MM.1S (cell line): Measurements from ENCODE around the gene SHISA6.

ENCODE experiments used
- EZH2 ChIP-seq: fragments of 300-600 bp; sonication (generic); optimal IDR thresholded peaks from 2 replicates; pipeline ENCODE3; 2017; ENCODE audit warnings: low read depth, mild to moderate bottlenecking, antibody characterized with exemption, low read length, mixed read lengths
- TF ChIP-seq, protein P1 (sequence below): fragments of 300-600 bp; sonication (generic); IDR thresholded peaks from 2 replicates; pipeline ENCODE4 v1.5.1; 2016; ENCODE audit warnings: antibody characterized with exemption, low read length, mixed read lengths

DNA sequence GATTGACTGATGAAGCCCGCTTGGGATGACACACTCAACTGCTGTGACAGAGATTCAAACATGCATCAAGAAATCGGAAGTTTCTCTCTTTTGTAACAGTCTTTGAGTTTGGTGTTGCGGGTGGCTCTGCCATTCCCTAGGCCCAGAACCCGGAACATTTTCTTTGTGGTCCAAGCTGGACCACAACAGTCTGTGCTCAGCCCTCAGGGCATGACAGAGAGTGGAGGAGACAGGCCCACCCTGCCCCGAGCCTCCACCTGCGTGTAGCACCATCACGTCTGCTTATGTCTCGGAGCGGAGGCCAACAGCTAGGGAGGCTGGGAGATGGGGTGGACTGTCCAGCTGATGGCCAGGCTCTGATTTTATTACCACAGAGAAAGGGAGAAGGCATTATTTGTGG, 64.5 kb downstream of the SHISA6 start:
- TF ChIP-seq EZH2, result no peak
- TF ChIP-seq, protein P1, sequence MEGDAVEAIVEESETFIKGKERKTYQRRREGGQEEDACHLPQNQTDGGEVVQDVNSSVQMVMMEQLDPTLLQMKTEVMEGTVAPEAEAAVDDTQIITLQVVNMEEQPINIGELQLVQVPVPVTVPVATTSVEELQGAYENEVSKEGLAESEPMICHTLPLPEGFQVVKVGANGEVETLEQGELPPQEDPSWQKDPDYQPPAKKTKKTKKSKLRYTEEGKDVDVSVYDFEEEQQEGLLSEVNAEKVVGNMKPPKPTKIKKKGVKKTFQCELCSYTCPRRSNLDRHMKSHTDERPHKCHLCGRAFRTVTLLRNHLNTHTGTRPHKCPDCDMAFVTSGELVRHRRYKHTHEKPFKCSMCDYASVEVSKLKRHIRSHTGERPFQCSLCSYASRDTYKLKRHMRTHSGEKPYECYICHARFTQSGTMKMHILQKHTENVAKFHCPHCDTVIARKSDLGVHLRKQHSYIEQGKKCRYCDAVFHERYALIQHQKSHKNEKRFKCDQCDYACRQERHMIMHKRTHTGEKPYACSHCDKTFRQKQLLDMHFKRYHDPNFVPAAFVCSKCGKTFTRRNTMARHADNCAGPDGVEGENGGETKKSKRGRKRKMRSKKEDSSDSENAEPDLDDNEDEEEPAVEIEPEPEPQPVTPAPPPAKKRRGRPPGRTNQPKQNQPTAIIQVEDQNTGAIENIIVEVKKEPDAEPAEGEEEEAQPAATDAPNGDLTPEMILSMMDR, result no peak
